Ascending aorta (tissue), 2 donors: ENCODE measurements around the gene SPATA25. TPM values are rescaled to one million over a fixed set of nuclear protein-coding genes. Genes with fewer than 3 reads are reported as not detected.

Source experiments
- DNase-seq, 2 donors: peaks; one replicate each; pipeline ENCODE4 v3.0.0-alpha.2; 2019; ENCODE audit warnings: low spot score in 2 of 2
- H3K27ac ChIP-seq, 2 donors: fragments of 200-600 bp; sonication (generic); one replicate each; pipeline ENCODE4 v1.5.1; 2016 to 2017; ENCODE audit warnings: mild to moderate bottlenecking in 1 of 2
- H3K27me3 ChIP-seq: fragments of 200-600 bp; sonication (generic); one replicate; pipeline ENCODE4 v1.5.1; 2017
- H3K36me3 ChIP-seq, 2 donors: fragments of 200-600 bp; sonication (generic); one replicate each; pipeline ENCODE4 v1.5.1; 2016
- H3K4me1 ChIP-seq, 2 donors: fragments of 200-600 bp; sonication (generic); one replicate each; pipeline ENCODE4 v1.5.1; 2016 to 2017; ENCODE audit warnings: mild to moderate bottlenecking in 1 of 2
- H3K4me3 ChIP-seq, 2 donors: fragments of 200-600 bp; sonication (generic); one replicate each; pipeline ENCODE4 v1.5.1; 2016 to 2017; ENCODE audit warnings: mild to moderate bottlenecking in 1 of 2
- H3K9me3 ChIP-seq, 2 donors: fragments of 200-600 bp; sonication (generic); one replicate each; pipeline ENCODE4 v1.5.1; 2016
- intact Hi-C: fragments of 100-400 bp; cut with DNase I; formaldehyde crosslinking; loops from one replicate; pipeline ENCODE4 v1.15.1; 2023
- total RNA-seq: library from RNA; depleted of rRNA; stranded (reverse); fragments of >200 nt; gene quantifications from one replicate; pipeline ENCODE4 v1.1.0, GENCODE V29; 2016
- TF ChIP-seq, protein P1 (sequence below), 3 experiments: fragments of 200-600 bp in 2 of 3; fragments of 450-650 bp in 1 of 3; sonication (generic) in 2 of 3; IDR thresholded peaks; one replicate each; pipeline ENCODE4 v1.5.1; 2016 to 2019; ENCODE audit warnings: antibody characterized with exemption in 3 of 3, mild to moderate bottlenecking in 1 of 3, moderate library complexity in 1 of 3

The SPATA25 gene
- total RNA-seq, 1 donor from 2014 or later = 32.8 TPM

DNA sequence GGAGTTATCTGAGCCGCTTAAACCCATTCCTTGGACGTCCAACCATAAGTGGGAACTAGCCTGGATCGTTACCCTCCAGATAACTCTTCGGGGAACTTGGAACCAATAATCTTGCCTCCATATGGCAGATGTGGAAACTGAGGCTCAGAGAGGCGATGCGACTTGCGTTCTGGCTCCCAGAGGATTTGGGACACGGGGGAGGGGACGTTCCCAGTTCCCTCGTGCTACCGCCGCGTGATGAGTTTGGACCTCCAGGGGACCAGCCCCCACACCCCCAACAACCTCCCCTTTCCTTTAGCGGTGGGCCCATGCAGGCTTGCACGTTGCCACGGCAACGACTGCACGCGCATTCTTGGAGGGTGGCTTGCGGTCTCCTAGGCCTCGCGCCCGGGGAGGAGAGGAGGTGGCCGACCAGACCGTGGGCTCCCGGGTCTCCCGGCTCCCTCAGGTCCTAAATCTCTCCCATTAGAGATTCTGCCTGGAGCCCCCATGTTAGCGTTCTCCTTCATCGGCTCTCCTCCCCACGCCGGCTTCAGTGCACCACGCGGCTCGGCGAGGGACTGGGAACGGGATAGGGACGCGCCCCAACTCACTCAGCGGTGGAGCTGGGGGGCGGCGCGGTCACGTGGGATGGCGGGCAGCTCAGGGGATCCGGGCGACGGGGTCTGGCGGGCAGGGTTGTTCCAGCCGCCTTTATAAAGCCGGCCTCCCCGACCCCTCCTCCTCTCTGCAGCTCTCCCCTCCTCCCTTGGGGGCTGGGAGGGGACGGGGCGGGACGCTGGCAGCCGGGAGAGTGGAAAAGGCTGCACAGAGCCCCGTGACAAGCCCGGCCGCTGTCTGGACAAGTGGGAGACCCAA lies 24.3 kb upstream of the SPATA25 start, which contains the start of gene PLTP:
PLTP (minus strand) TSS at position 670 of the 858 bp plus-strand sequence. CDS start 703 bp downstream, outside the sequence.
- Histone ChIP-seq H3K4me1 (peaks cover 6 to 13% of the 10 kb centered on the region in 2 donors), H3K9me3 (no peaks in the 10 kb centered on the region), H3K36me3 (no peaks in the 10 kb centered on the region), H3K27ac (peak within 1 kb of the TSS; percentile 38 to 71), H3K27me3 (no peaks in the 10 kb centered on the region), H3K4me3 (peak within 1 kb of the TSS; percentile 49 to 64)
- peak in 1 of 2 donors; percentile 77 for DNase-seq
- intact Hi-C loops = loop anchor here (1.0 kb wide), 1 partner anchor 23 kb away; the partner anchor contains the start of gene PCIF1
- TF ChIP-seq, protein P1, sequence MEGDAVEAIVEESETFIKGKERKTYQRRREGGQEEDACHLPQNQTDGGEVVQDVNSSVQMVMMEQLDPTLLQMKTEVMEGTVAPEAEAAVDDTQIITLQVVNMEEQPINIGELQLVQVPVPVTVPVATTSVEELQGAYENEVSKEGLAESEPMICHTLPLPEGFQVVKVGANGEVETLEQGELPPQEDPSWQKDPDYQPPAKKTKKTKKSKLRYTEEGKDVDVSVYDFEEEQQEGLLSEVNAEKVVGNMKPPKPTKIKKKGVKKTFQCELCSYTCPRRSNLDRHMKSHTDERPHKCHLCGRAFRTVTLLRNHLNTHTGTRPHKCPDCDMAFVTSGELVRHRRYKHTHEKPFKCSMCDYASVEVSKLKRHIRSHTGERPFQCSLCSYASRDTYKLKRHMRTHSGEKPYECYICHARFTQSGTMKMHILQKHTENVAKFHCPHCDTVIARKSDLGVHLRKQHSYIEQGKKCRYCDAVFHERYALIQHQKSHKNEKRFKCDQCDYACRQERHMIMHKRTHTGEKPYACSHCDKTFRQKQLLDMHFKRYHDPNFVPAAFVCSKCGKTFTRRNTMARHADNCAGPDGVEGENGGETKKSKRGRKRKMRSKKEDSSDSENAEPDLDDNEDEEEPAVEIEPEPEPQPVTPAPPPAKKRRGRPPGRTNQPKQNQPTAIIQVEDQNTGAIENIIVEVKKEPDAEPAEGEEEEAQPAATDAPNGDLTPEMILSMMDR (IDR thresholded peaks at IDR 0.05) = no peak

DNA sequence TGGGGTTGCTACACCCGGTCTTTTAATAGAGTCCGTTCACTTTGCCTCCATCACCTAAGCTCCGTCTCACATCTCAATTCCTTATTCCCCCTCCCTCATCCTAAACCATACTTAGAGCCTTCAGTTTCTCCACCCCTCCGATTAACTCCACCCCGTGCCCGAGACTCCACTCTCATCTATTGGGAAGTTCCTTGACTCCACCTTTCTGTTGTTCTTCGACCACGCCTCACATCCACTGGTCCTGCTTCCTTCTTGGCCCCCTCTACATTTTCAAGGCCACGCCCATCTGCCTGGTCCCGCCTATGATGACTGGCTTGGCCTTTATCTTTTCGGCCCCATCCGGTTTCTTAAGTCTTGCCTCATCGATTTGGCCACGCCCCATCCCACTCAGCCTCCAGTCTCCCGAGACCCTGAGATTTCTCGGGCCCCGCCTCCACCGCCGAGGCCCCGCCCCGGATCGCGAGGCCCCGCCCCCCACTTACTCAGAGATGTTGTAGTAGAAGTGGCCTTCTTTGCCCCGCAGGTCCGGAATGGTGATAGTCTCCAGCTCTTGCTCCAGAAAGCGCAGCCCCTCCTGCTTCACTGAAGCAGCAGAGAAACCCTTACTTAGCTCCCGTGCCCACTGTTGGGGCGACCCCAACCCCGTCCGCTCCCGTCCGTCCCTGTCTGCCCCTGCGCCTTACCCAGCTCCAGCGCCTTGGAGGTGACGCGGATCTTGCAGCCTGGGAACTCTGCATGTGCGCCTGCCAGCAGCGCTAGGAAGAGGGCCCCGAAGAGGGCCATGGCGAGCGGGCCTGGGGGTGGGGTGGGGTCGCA lies 23.5 kb upstream of the SPATA25 start:
- DNase-seq = peak; percentile 98 to 99
- H3K9me3 ChIP-seq = no peaks in the 10 kb centered on the region
- H3K27me3 ChIP-seq = no peaks in the 10 kb centered on the region
- peaks cover 6 to 13% of the 10 kb centered on the region in 2 donors for H3K4me1 ChIP-seq
- peak overlapping the region; percentile 49 to 64 for H3K4me3 ChIP-seq
- peak overlapping the region; percentile 38 to 71 for H3K27ac ChIP-seq
- intact Hi-C loops = loop anchor here (1.0 kb wide), 2 partner anchors 20 to 23 kb away; partner anchors contain the start of genes CTSA, NEURL2 and PCIF1
- no peaks in the 10 kb centered on the region for H3K36me3 ChIP-seq
- TF ChIP-seq, protein P1 (IDR thresholded peaks at IDR 0.05) = no peak

DNA sequence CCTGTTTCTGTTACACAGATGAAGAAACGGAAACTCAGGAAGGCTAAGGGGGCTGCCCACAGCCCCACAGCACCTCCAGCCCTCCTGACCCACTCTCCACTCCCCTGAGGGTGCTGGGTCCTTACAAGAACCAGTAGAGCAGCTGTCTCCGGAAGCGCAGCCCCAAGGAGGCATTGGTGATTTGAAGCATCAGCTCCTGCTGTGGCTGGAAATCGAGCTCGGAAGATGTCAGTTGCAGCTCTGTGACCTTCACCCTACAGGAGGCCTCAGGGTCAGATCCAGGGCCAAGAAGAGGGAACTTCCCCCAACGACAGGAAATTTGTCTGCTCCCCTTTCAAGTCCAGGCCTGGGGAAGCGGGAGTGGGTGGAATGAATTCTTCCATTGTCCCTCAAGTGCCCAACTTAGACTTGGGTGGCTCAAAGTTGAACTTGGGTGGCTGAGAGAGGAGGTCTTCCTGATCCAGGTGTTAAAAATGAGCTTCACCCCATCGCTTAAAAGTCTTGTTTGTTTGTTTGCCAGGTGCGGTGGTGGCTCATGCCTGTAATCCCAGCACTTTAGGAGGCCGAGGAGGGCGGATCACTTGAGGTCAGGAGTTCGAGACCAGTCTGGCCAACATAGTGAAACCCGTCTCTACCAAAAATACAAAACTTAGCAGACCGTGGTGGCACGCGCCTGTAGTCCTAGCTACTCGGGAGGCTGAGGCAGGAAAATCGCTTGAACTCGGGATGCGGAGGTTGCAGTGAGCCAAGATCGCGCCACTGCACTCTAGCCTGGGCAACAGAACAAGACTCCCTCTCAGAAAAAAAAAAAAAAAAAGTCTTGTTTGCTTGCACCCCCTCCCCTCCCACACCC lies 22.6 kb upstream of the SPATA25 start:
- H3K4me1 ChIP-seq = peaks cover 6 to 13% of the 10 kb centered on the region in 2 donors
- TF ChIP-seq, protein P1 (IDR thresholded peaks at IDR 0.05) = no peak
- H3K9me3 ChIP-seq = no peaks in the 10 kb centered on the region
- H3K36me3 ChIP-seq = no peaks in the 10 kb centered on the region
- no peaks in the 10 kb centered on the region for H3K27me3 ChIP-seq
- peak overlapping the region; percentile 31 to 57 for H3K27ac ChIP-seq
- H3K4me3 ChIP-seq = peak overlapping the region; percentile 20 to 64
- DNase-seq = no peak
- intact Hi-C loops = loop anchor here (1.0 kb wide), 1 partner anchor 19 kb away; the partner anchor contains the start of genes CTSA and NEURL2

DNA sequence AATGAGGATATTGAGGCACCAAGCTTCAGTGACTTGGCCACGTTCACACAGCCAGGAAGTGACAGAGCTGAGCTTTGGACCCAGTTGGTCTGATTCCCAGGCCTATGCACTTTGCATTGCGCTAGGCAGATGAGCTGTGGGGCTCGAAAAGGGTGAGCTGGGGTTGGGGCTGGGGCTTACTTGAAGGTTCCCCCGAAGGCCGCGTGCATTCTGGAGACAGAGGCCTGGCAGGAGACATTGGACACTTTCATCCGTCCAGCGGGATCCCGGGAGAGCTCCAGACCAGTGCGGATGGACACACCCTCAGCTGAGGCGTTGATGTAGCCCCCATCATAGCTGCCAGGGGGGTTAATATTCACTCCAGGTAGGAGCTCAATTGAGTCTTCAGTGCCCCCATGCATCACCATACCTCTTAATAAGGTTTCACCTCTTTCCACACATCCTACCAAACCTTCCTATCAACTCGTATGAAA lies 21.9 kb upstream of the SPATA25 start:
- intact Hi-C loops = no loop called here
- TF ChIP-seq, protein P1 (IDR thresholded peaks at IDR 0.05) = no peak
- peaks cover 6 to 13% of the 10 kb centered on the region in 2 donors for H3K4me1 ChIP-seq
- no peaks in the 10 kb centered on the region for H3K36me3 ChIP-seq
- H3K9me3 ChIP-seq = no peaks in the 10 kb centered on the region
- H3K27ac ChIP-seq = no peak overlapping the region
- DNase-seq = no peak
- no peak overlapping the region for H3K4me3 ChIP-seq
- H3K27me3 ChIP-seq = no peaks in the 10 kb centered on the region

DNA sequence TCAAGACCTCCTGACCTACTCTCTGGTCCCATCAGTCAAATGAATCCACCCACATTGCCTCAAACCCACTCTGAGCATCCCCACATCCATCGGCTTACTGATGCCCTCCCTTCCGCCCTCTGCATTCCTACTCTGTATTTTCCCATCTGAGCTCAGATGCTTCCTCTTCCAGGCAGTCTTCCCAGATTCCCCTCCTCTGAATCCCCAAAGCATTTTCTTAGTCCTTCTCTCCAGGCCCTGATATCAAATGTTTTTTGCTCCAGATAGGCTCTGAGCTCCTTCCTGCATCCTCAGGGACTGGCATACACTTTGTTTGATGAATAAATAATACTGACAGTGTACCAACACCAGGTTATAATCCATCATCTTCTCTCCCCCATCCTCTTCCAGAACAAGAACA lies 20.7 kb upstream of the SPATA25 start:
- Histone ChIP-seq H3K27me3 (no peaks in the 10 kb centered on the region), H3K27ac (no peak overlapping the region), H3K9me3 (no peaks in the 10 kb centered on the region), H3K4me1 (peaks cover 6 to 13% of the 10 kb centered on the region in 2 donors), H3K36me3 (no peaks in the 10 kb centered on the region), H3K4me3 (no peak overlapping the region)
- intact Hi-C loops = no loop called here
- no peak for DNase-seq
- TF ChIP-seq, protein P1 (IDR thresholded peaks at IDR 0.05) = no peak
